Muscle of back (tissue), 11 donors: ENCODE results near the gene TMEM203. TPM values are rescaled to one million over a fixed set of nuclear protein-coding genes. Genes with fewer than 3 reads are reported as not detected.

Source experiments
- DNase-seq, 3 donors: peaks; one replicate each; pipeline versions ENCODE4 v3.0.0 to v3.0.0-alpha.2; 2013
- polyA plus RNA-seq, 10 donors: library from polyadenylated mRNA; unstranded; fragments of 120-200 nt; gene quantifications; one replicate each; pipeline ENCODE4 v1.2.1, GENCODE V29; 2013; ENCODE audit not compliant: insufficient read length in 10 of 10

TMEM203 gene
- polyA plus RNA-seq, 10 donors = 30.3 to 36.7 (median 32.2) TPM

DNA sequence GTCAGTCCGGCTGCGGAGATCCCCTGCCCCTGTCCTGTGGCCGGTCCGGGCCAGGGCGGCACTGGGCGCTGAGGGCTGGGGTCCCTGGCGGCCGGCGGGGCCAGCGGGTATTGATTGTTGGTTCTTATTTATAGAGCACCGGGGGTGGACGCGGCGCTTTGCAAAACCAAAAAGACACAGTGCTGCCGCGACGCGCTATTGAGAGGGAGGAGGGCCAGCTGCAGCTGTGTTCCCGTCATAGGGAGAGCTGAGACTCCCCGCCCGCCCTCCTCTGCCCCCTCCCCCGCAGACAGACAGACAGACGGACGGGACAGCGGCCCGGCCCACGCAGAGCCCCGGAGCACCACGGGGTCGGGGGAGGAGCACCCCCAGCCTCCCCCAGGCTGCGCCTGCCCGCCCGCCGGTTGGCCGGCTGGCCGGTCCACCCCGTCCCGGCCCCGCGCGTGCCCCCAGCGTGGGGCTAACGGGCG is 38.1 kb downstream of the TMEM203 start:
- DNase-seq = no peak

DNA sequence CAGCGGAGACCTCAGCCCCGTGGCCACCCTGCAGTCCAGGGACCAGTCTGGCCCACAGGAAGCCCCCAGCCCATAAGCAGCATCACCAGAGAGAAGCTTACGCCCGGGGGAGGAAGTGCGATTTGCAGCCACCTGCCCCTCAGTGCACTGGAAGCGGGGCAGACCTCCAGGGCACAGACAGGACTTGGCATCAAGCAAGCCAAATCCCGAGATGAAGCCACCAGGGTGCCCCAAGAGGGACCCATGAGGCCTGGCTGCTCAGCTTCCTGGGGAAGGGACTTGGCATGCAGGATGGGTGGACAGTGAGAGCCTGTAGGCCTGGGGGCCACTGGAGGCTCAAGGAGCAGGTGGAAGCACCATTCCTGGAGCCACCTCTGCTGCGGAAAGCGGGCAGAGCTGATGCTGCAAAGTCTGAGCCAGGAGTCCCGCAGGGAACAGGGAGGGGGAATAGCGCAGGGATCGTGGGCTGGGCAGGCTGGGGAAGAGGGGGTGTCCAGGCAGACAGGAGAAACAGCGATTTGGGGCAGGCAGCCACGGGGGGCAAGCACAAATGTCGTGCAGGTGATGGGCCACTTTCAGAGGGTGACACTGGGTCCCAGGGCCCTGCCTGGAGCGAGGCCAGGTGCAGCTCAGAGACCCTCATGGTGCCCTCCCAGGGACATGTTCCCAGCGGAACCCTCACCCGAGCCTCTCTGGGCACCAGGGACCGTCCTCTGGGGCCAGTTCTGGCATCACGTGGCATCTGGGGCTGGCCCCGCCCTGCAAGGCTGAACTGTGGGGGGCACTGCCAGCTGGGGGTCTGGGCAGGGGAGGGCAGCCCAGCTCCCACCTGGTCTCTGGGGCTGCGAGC is 38.8 kb downstream of the TMEM203 start:
- DNase-seq = no peak

DNA sequence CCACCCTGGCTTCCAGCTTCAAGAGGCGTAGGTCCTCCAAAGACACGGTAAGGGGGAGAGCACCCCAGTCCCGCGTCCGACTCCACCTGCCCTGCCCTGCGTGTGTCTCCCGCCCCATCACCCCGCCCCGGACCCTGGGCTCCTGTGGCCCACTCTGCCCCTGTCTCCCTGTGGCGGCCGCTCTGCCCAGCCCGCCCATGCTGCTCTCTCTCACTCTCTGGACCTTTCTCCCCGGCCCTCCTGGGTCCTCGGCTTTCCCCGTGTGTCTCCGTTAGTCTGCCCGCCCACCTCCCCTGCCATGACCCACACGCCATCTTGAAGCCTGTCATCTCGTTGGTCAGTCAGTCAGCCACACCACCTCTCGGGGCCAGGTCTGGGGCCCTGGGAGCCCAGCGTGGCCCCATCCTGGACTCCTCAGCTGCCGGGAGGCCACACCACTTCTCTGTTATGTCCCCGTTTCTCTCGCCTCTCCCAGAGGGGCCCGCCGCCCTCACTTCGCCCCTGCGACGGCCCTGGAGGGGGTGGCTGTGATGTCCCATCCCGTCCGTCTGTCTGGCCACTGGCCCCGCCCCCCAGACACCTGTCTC is 40.1 kb downstream of the TMEM203 start:
- DNase-seq = no peak

DNA sequence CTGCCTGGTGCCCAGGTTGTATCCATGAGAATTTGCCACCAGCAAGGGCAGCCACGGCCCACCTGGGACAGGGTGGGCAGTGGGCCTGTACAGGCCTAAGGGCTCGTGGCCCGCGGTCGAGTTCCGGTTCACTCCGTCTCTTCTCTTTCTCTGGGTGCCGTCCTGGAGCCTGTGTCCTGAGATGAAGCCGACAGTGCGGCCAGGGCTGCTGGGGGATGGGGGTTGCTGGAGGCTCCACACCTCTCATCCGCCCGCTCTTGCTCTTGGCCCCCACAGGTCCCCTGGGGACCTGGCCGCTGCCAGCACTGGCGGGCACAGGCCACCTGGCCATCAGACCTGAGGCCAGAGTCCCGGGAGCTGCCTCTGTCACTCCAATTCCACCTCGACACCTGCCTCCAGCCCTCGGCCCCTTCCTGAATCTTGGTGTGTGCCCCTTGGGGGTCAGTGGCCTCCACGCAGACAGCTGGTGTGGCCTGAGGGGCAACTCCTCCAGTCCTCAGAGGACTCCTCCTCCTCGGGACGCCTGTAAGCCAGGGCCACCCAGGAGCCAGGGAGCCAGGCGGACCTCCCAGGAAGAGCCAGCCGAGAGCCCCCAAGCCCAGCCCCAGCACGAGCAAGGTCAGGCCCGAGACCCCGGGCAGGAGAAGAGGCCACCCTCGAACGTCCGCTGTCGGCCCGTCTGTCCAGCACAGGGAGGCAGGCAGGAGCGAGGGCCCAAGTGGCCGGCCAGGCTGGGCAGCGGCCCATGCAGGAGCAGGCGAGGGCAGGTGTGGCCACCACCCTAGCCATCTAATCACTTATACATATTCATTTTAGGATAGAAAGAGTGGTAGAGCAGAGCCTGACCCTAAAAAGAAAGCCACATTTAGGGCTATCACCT is 40.8 kb downstream of the TMEM203 start:
- DNase-seq = no peak

DNA sequence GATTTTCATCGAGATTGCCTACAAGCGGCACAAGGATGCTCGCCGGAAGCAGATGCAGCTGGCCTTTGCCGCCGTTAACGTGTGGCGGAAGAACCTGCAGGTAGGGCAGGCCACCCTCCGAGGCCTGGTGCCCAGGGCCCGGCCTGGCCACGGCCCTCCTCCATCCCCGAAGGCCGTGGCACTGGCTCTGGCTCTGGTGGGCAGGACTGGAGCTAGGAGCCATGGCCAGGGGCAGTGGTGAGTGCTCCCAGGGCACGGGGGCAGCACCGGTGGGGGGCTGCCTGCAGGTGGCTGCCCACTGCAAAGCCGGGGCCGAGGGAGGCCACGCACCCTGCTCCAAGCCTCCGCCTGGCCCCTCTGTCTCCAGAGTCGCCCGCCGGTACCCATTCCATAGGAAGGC is 41.6 kb downstream of the TMEM203 start:
- DNase-seq = no peak

DNA sequence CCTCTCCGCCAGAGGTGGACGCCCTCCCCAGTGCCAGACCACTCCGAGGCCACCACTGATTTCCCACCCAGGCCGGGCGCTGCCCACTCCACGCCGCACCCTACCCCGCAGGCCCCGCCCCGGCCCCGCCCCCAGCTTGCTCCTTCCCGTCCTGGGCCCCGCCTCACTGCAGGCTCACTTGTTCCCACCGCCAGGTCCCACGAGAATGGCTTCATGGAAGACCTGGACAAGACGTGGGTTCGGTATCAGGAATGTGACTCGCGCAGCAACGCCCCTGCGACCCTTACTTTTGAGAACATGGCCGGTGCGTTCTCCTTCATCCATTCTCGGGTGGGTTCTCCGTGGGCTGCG is 42.1 kb downstream of the TMEM203 start:
- DNase-seq = no peak

DNA sequence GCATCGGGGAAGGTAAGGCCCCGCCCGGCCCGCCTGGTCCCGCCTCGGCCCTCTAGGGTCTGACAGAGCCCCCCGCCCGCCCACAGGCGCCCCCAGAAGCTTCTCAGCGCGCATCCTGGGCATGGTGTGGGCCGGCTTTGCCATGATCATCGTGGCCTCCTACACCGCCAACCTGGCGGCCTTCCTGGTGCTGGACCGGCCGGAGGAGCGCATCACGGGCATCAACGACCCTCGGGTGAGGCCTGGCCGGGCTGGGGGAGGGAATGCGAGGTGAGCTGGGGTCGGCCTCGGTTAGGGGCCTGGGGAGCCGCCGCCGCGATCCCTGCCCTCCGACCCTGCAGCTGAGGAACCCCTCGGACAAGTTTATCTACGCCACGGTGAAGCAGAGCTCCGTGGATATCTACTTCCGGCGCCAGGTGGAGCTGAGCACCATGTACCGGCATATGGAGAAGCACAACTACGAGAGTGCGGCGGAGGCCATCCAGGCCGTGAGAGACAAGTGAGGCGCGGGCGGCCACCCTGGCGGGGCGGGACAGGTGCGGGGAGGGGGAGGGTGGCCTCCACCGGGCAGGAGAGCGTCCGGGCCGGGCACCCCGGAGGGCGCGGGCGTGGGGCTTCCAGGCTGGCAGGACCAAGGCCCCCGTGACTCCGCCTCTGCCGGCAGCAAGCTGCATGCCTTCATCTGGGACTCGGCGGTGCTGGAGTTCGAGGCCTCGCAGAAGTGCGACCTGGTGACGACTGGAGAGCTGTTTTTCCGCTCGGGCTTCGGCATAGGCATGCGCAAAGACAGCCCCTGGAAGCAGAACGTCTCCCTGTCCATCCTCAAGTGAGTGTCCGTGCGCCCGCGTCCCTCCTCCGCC is 42.7 kb downstream of the TMEM203 start:
- DNase-seq = no peak

DNA sequence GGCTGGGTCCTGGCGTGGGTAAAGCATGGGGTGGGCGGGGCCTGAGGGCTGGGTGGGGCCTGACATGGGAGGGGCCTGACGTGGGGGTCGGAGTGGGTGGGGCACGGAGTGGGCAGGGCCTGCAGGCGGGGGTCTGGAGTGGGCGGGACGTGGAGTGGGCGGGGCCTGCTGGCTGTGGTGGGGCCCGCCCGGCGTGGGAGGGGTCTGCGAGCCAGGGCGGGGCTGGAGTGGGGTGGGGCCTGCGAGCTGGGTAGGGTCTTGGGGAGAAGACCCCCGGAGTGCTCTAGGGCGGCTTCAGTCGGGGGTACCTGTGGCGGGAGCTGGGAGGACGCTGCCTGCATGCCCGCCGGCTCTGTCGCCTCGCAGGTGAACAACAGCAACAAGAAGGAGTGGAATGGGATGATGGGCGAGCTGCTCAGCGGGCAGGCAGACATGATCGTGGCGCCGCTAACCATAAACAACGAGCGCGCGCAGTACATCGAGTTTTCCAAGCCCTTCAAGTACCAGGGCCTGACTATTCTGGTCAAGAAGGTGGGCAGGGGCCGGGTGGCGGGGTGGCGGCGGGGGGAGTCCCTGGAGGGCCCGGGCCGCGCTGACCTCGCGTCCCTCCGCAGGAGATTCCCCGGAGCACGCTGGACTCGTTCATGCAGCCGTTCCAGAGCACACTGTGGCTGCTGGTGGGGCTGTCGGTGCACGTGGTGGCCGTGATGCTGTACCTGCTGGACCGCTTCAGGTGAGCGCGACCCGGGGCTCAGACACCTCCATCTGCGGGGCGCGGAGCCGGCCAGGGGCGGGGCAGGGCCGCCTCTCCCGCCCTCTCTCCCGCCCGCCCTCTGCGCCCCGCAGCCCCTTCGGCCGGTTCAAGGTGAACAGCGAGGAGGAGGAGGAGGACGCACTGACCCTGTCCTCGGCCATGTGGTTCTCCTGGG is 43.6 kb downstream of the TMEM203 start:
- no peak for DNase-seq

DNA sequence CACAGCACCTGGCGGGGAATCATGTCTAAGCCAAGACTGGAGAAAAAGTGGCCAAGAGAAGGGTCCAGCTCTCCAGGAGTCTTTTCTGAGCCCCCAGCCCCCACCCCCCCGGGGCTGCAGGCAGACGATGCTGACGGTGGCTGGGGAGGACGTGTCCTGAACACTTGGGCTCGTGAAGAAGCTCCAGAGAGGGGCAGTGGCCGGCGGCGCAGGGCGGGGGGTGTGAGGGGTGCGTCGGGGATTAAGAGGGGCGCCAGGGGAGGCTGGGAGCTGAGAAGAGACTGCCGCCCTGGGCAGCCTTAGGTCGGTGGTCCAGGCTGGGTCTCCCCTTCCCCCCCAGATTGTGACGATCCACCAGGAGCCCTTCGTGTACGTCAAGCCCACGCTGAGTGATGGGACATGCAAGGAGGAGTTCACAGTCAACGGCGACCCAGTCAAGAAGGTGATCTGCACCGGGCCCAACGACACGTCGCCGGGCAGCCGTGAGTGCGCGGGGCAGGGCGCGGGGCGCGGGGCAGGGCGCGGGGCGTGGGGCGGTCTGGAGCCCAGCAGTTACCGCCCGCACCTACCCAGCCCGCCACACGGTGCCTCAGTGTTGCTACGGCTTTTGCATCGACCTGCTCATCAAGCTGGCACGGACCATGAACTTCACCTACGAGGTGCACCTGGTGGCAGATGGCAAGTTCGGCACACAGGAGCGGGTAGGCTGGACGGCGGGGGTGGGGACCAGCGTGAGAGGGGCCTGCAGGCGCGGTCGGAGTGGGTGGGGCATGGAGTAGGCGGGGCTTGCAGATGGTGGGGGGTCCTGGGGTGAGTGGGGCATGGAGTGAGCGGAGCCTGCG is 44.5 kb downstream of the TMEM203 start:
- no peak for DNase-seq

DNA sequence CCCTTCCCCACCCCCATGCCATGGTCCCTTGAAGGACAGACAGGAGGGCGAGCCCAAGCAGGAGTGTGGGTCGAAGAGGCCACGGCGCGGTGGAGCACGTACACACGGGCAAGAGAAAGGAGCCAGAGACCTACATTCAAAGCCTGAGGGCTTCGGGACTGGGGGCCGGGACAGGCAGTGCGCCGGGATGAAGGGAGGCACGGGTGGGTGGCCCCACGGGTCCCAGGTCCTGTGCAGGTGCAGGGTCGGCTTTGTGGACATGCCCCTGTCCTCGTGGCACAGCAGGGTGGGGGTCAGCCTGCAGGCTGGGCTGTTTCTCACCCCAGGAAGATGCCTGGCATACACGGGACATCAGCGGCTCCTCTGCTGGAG is 45.4 kb downstream of the TMEM203 start:
- DNase-seq = no peak

DNA sequence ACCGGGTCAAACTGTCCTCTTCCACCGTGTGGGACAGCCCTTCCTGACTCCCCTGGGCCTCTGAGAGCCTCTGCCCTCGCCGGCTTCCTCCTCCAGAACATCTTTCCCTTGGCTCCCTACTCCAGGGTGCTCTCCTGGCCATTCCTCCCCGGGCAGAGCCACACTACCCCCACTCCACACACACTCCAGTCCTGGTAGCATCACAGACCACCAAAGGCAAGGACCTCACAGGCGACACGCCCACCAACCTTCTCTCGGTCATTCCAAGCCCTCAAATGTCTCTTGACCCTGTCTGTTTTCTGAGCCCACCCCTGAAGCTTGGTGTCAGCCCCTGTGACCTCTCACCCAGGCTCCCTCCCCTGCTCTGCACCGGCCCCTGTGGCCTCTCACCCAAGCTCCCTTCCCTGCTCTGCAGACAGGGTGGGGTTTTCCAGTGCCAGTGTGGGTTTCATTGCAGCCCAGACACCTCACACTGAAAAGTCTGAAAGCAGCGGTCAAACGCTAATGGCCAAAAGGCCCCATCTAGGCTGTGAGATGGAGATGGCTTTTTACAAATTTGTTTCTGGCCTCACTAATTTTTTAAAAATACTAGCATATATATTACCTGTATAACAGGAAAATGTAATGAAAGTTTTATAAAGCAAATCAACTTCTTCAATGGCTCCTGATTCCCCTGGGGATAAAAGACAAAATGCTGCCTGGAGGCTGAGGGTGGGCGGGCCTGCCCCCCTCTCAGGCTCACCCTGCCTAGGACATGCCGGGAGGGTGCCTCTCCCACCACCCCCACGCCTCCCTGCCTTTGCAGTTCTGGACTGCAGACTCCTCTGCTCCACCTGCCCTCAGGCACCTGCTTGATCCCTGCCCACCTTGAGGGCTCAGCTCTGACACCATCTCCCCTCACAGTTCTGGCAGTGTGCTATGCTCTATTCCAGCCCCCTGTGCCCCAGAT is 46.1 kb downstream of the TMEM203 start:
- DNase-seq = no peak

DNA sequence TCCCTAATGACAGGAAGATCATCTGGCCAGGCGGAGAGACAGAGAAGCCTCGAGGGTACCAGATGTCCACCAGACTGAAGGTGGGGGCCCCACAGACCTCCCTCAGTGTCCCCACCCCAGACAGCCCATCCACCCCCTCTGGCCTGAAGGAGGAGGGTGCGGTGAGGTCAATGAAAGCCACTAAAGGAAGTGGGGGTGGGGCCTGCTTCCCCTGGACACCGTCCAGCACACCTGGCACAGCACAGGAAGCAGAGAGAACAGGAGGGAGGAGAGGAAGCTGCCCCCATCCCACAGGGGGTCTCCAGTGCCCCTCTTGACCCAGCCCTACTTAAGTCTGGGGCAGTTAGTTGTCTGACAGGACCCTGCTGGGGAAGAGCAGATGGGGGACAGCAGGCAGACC is 46.8 kb downstream of the TMEM203 start:
- no peak for DNase-seq

DNA sequence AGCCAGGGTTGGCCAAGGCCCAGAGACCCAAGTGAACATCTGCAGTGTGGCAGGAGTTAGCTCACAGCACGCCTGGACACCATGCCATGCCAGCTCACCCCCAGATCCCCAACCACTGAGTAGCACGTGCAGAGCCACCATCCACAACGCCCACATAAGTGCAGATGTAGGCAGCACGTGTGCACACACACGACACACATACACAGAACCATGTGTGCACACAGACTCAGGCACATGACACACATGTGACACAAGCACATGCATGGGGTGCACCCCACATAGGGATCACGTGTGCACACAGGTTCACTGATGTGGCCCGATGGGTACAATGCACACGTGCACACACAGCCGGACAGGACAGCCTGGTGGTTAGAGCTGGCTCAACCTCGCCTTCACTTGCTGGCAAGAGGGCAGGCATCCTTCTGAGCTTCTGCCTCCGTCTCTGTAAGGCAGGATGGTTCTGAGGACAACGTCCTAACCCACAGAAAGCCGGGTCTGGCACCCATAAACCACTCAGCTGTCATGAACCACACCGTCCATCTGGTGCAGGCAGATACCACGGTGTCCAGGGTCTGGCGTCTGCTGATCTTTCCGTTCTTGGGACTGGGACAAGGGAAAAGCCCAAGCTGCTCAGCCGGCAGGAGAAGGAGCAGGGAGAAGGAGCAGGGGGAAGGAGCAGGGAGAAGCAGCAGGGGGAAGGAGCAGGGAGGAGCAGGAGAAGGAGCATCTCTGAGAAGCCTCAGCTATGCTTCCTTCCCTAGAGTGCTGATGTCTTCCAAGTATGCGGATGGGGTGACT is 47.6 kb downstream of the TMEM203 start:
- DNase-seq = no peak

DNA sequence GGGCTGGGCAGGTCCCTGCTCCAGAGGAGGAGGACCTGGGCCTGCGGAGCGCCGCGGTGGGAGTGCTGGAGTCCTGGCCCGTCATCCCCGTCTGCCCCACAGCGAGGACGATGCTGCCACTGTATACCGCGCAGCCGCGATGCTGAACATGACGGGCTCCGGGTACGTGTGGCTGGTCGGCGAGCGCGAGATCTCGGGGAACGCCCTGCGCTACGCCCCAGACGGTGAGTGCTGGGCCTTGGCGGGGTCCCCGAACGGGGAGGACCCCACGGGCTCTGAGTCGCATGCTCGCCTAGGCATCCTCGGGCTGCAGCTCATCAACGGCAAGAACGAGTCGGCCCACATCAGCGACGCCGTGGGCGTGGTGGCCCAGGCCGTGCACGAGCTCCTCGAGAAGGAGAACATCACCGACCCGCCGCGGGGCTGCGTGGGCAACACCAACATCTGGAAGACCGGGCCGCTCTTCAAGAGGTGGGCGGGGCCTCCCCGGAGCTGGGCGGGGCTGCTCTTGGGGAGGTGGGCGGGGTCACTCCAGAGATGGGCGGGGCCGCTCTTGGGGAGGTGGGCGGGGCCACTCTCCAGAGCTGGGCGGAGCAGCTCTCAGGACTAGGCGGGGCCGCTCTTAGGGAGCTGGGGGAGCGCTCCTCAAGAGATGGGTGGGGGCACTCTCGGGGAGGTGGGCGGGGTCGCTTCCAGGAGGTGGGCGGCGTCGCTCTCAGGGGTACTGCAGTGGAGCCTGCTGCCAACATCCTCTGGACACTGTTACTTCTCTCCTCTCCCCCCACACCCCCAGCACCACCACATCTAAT is 48.7 kb downstream of the TMEM203 start:
- no peak for DNase-seq
